MM.1S (cell line): ENCODE data around the gene RAB31.

Experiments
- DNase-seq: peaks from one replicate; pipeline ENCODE4 v3.0.0-alpha.2; 2015
- H2AFZ ChIP-seq: fragments of 300-600 bp; sonication (generic); 2 replicates; pipeline ENCODE4 v1.6.0; 2016; ENCODE audit warnings: antibody characterized with exemption, low read length
- H3F3A ChIP-seq: fragments of 300-600 bp; sonication (generic); 2 replicates; pipeline ENCODE4 v1.6.1; 2016; ENCODE audit warnings: mild to moderate bottlenecking, antibody characterized with exemption, low read length, moderate library complexity, mixed read lengths; ENCODE audit not compliant: insufficient read depth
- H3K27ac ChIP-seq: fragments of 300-600 bp; sonication (generic); 2 replicates; pipeline ENCODE4 v1.5.1; 2016; ENCODE audit warnings: mild to moderate bottlenecking, low read length
- H3K27me3 ChIP-seq: fragments of 300-600 bp; sonication (generic); replicated peaks from 2 replicates; pipeline ENCODE4 v1.6.0; 2016; ENCODE audit warnings: low read length; ENCODE audit not compliant: insufficient read depth
- H3K36me3 ChIP-seq: fragments of 300-600 bp; sonication (generic); replicated peaks from 2 replicates; pipeline ENCODE4 v1.6.1; 2016; ENCODE audit warnings: mild to moderate bottlenecking, low read length, mixed read lengths; ENCODE audit not compliant: insufficient read depth
- H3K4me1 ChIP-seq: fragments of 300-600 bp; sonication (generic); 2 replicates; pipeline ENCODE4 v1.6.1; 2016; ENCODE audit warnings: low read length, mixed read lengths
- H3K4me2 ChIP-seq: fragments of 300-600 bp; sonication (generic); 2 replicates; pipeline ENCODE4 v1.6.0; 2016; ENCODE audit warnings: low read depth, low read length
- H3K4me3 ChIP-seq: fragments of 300-600 bp; sonication (generic); 2 replicates; pipeline ENCODE4 v1.5.1; 2016; ENCODE audit warnings: low read length, mixed read lengths
- H3K79me2 ChIP-seq: fragments of 300-600 bp; sonication (generic); 2 replicates; pipeline ENCODE4 v1.6.1; 2016; ENCODE audit warnings: mixed run types, low read length, mixed read lengths
- H3K9ac ChIP-seq: fragments of 300-600 bp; sonication (generic); 2 replicates; pipeline ENCODE4 v1.6.1; 2016; ENCODE audit warnings: low read length, mixed read lengths
- H3K9me2 ChIP-seq: fragments of 300-600 bp; sonication (generic); replicated peaks from 2 replicates; pipeline ENCODE4 v1.6.1; 2016; ENCODE audit warnings: mild to moderate bottlenecking, low read length, mixed read lengths; ENCODE audit not compliant: insufficient read depth
- H3K9me3 ChIP-seq: fragments of 300-600 bp; sonication (generic); replicated peaks from 2 replicates; pipeline ENCODE4 v1.6.1; 2016; ENCODE audit warnings: mild to moderate bottlenecking, low read length, mixed read lengths; ENCODE audit not compliant: insufficient read depth
- H4K20me1 ChIP-seq: fragments of 300-600 bp; sonication (generic); 2 replicates; pipeline ENCODE4 v1.6.1; 2016; ENCODE audit warnings: mild to moderate bottlenecking, low read length, moderate library complexity, mixed read lengths; ENCODE audit not compliant: insufficient read depth
- CTCF ChIP-seq: fragments of 300-600 bp; sonication (generic); IDR thresholded peaks from 2 replicates; pipeline ENCODE4 v1.5.1; 2016; ENCODE audit warnings: antibody characterized with exemption, low read length, mixed read lengths
- EZH2 ChIP-seq: fragments of 300-600 bp; sonication (generic); optimal IDR thresholded peaks from 2 replicates; pipeline ENCODE3; 2017; ENCODE audit warnings: low read depth, mild to moderate bottlenecking, antibody characterized with exemption, low read length, mixed read lengths
- EZH2phosphoT487 ChIP-seq: fragments of 300-600 bp; sonication (generic); IDR thresholded peaks from 2 replicates; pipeline ENCODE4 v1.6.1; 2018; ENCODE audit warnings: antibody characterized with exemption, low read length

Gene RAB31

GRCh38 chr18:9823805-9824473 is 115.8 kb downstream of the RAB31 start:
- DNase-seq = no peak
- Histone ChIP-seq H3K4me3 (no peak overlapping the region), H3K27me3 (no peaks in the 10 kb centered on the region), H2AFZ (no peak overlapping the region), H3K79me2 (no peaks in the 10 kb centered on the region), H3F3A (no peaks in the 10 kb centered on the region), H3K9ac (no peak overlapping the region), H3K27ac (no peak overlapping the region), H3K9me2 (no peaks in the 10 kb centered on the region), H3K4me2 (no peak overlapping the region), H4K20me1 (no peaks in the 10 kb centered on the region), H3K9me3 (no peaks in the 10 kb centered on the region), H3K4me1 (no peaks in the 10 kb centered on the region), H3K36me3 (no peaks in the 10 kb centered on the region)
- TF ChIP-seq CTCF (no peak), EZH2phosphoT487 (no peak), EZH2 (no peak)

DNA sequence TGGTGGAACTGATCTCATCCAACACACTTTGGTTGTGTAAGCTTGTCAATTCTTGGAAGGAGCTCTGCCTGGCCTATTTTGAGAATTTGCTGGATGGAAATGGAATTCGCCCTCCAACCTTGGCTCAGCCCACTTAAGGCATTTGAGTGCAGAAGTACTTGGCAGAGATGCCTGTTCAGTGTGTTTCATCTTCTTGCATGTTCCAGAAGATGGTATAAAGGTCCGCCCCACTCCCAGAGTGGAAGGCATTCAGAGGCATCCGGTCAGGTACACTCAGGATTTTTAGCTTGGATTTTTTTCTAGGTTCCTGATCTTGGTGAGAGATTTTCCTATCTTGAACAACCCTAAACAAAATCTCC is 116.4 kb downstream of the RAB31 start:
- no peaks in the 10 kb centered on the region for H3K79me2 ChIP-seq
- H3F3A ChIP-seq = no peaks in the 10 kb centered on the region
- no peaks in the 10 kb centered on the region for H4K20me1 ChIP-seq
- H3K9ac ChIP-seq = no peak overlapping the region
- H2AFZ ChIP-seq = no peak overlapping the region
- H3K4me1 ChIP-seq = no peaks in the 10 kb centered on the region
- H3K9me3 ChIP-seq = no peaks in the 10 kb centered on the region
- no peaks in the 10 kb centered on the region for H3K27me3 ChIP-seq
- H3K4me3 ChIP-seq = no peak overlapping the region
- H3K9me2 ChIP-seq = no peaks in the 10 kb centered on the region
- TF ChIP-seq CTCF (no peak), EZH2 (no peak), EZH2phosphoT487 (no peak)
- DNase-seq = no peak
- H3K36me3 ChIP-seq = no peaks in the 10 kb centered on the region
- H3K27ac ChIP-seq = no peak overlapping the region
- no peak overlapping the region for H3K4me2 ChIP-seq

- no peak overlapping the region for H3K9ac ChIP-seq
- H3K27me3 ChIP-seq = no peaks in the 10 kb centered on the region
- H2AFZ ChIP-seq = no peak overlapping the region
- no peaks in the 10 kb centered on the region for H3K9me2 ChIP-seq
- no peak for TF ChIP-seq EZH2
- no peak for TF ChIP-seq EZH2phosphoT487
- no peak for TF ChIP-seq CTCF
- H4K20me1 ChIP-seq = no peaks in the 10 kb centered on the region
- H3K4me2 ChIP-seq = no peak overlapping the region
- no peaks in the 10 kb centered on the region for H3F3A ChIP-seq
- H3K9me3 ChIP-seq = no peaks in the 10 kb centered on the region
- no peak overlapping the region for H3K27ac ChIP-seq
- DNase-seq = no peak
- H3K4me1 ChIP-seq = no peaks in the 10 kb centered on the region
- no peaks in the 10 kb centered on the region for H3K79me2 ChIP-seq
- no peaks in the 10 kb centered on the region for H3K36me3 ChIP-seq
- no peak overlapping the region for H3K4me3 ChIP-seq
These were observed 116.9 kb downstream of the RAB31 start for GRCh38 chr18:9824952-9825371.
